ENCODE measurements around the gene PRMT3. TPM values are rescaled to one million over a fixed set of nuclear protein-coding genes. Genes with fewer than 3 reads are reported as not detected.
A peak's percentile ranks its signal among the peaks of the same experiment; 100 is the strongest.

Gene PRMT3
- total and polyA plus RNA-seq, 2 of the 13 experiments (the other 11 are each of a cell fraction or from before 2014, with no cell fraction given): 9.1 to 27.7 TPM

DNA sequence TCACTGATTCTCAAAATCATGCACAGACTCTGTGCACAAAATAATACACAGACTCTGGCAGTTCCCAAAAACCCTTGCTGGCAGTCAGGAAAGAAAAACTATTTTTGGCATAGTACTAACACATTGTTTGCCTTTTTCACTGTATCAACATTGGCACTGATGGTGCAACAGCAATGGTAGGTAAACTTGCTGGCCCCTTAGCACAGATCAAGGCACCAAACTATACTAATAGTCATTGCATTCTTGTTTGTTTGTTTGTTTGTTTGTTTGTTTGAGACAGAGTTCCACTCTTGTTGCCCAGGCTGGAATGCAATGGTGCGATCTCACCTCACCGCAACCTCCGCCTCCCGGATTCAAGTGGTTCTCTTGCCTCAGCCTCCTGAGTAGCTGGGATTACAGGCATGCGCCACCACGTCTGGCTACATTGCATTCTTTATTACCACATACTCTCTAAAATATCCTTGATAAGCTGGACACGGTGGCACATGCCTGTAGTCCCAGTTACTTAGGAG is 130.9 kb downstream of the PRMT3 start (continued):
- TF ChIP-seq ZNF556 (CRISPR knock-in tag; IDR thresholded peaks at IDR 0.05; ENCODE audit: borderline replicate concordance) (no peak), PCBP1 (IDR thresholded peaks at IDR 0.05; ENCODE audit: borderline replicate concordance, low read depth, low read length) (no peak), PPARG (CRISPR knock-in tag; conservative IDR thresholded peaks at IDR 0.05) (no peak), ZNF598 (CRISPR knock-in tag; IDR thresholded peaks at IDR 0.05; ENCODE audit: borderline replicate concordance) (no peak), ZNF296 (CRISPR knock-in tag; conservative IDR thresholded peaks at IDR 0.05) (no peak), ZNF510 (CRISPR knock-in tag; IDR thresholded peaks at IDR 0.05; ENCODE audit: low read depth) (no peak), SOX13 (IDR thresholded peaks at IDR 0.05) (no peak), SOX13 (CRISPR knock-in tag; conservative IDR thresholded peaks at IDR 0.05 in 1 of 2, IDR thresholded peaks at IDR 0.05 in 1 of 2) (peak in 1 of 2 experiments; percentile 42; a peak in 1 of 4 replicates), TEAD3 (CRISPR knock-in tag; optimal IDR thresholded peaks at IDR 0.05; ENCODE audit: borderline replicate concordance) (no peak), ZNF883 (CRISPR knock-in tag; IDR thresholded peaks at IDR 0.05; ENCODE audit: not compliant biosample characterization) (no peak), ZSCAN20 (CRISPR knock-in tag; IDR thresholded peaks at IDR 0.05; ENCODE audit: borderline replicate concordance) (no peak), BCL6 (CRISPR knock-in tag; IDR thresholded peaks at IDR 0.05) (peak; percentile 20; the same call in 1 of the 2 replicates), ZNF460 (CRISPR knock-in tag; IDR thresholded peaks at IDR 0.05; ENCODE audit: borderline replicate concordance) (peak; percentile 79; the same call in 1 of the 2 replicates), ZBTB21 (CRISPR knock-in tag; IDR thresholded peaks at IDR 0.05) (no peak), ZNF12 (CRISPR knock-in tag; IDR thresholded peaks at IDR 0.05) (no peak), SNAPC2 (CRISPR knock-in tag; IDR thresholded peaks at IDR 0.05) (no peak), ZNF570 (CRISPR knock-in tag; IDR thresholded peaks at IDR 0.05; ENCODE audit: borderline replicate concordance) (no peak), JUND (CRISPR knock-in tag; IDR thresholded peaks at IDR 0.05) (no peak)
- TF ChIP-seq, protein P1, sequence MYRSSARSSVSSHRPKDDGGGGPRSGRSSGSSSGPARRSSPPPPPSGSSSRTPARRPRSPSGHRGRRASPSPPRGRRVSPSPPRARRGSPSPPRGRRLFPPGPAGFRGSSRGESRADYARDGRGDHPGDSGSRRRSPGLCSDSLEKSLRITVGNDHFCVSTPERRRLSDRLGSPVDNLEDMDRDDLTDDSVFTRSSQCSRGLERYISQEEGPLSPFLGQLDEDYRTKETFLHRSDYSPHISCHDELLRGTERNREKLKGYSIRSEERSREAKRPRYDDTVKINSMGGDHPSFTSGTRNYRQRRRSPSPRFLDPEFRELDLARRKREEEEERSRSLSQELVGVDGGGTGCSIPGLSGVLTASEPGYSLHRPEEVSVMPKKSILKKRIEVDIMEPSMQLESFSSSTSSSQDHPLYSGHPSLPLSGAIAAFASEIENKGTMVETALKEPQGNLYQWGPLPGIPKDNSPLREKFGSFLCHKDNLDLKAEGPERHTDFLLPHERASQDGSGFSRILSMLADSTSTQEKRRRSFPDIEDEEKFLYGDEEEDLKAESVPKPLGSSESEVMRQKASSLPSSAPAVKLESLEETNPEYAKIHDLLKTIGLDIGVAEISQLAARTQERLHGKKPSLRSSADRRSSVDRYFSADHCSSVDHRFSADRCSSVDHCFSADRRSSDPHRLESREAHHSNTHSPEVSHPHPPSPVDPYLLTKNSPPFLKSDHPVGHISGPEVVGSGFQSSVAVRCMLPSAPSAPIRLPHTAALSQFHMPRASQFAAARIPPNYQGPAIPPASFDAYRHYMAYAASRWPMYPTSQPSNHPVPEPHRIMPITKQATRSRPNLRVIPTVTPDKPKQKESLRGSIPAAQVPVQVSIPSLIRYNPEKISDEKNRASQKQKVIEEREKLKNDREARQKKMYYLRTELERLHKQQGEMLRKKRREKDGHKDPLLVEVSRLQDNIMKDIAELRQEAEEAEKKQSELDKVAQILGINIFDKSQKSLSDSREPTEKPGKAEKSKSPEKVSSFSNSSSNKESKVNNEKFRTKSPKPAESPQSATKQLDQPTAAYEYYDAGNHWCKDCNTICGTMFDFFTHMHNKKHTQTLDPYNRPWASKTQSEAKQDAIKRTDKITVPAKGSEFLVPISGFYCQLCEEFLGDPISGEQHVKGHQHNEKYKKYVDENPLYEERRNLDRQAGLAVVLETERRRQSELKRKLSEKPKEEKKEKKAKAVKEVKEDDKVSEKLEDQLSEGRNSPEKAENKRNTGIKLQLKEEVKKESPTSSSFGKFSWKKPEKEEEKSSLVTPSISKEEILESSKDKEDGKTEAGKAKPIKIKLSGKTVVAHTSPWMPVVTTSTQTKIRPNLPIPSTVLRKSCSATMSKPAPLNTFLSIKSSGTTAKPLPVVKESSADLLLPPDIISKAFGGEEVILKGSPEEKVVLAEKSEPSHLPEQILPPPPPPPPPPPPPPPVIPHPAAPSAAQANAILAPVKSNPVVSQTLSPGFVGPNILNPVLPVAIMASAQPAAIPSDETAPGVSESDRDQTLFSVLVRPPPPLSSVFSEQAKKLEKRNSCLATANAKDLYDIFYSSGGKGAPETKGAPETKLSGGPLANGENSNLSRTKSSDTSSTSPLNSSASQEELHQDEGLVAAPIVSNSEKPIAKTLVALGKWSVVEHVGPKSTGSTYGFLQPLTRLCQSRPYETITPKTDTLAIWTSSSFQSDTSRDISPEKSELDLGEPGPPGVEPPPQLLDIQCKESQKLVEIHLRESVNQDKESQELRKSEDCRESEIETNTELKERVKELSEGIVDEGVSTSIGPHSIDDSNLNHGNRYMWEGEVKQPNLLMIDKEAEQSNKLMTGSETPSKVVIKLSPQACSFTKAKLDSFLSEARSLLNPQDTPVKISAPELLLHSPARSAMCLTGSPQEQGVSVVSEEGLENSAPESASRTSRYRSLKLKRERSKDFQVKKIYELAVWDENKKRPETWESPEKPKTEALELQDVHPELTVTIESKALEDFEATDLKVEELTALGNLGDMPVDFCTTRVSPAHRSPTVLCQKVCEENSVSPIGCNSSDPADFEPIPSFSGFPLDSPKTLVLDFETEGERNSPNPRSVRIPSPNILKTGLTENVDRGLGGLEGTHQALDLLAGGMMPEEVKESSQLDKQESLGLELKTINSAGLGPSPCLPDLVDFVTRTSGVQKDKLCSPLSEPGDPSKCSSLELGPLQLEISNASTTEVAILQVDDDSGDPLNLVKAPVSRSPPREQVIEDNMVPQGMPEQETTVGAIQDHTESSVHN (CRISPR knock-in tag; IDR thresholded peaks at IDR 0.05): no peak
- TF ChIP-seq, protein P2, sequence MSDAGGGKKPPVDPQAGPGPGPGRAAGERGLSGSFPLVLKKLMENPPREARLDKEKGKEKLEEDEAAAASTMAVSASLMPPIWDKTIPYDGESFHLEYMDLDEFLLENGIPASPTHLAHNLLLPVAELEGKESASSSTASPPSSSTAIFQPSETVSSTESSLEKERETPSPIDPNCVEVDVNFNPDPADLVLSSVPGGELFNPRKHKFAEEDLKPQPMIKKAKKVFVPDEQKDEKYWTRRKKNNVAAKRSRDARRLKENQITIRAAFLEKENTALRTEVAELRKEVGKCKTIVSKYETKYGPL (CRISPR knock-in tag; IDR thresholded peaks at IDR 0.05): no peak
- TF ChIP-seq, protein P3, sequence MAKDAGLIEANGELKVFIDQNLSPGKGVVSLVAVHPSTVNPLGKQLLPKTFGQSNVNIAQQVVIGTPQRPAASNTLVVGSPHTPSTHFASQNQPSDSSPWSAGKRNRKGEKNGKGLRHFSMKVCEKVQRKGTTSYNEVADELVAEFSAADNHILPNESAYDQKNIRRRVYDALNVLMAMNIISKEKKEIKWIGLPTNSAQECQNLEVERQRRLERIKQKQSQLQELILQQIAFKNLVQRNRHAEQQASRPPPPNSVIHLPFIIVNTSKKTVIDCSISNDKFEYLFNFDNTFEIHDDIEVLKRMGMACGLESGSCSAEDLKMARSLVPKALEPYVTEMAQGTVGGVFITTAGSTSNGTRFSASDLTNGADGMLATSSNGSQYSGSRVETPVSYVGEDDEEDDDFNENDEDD (CRISPR knock-in tag; IDR thresholded peaks at IDR 0.05; ENCODE audit: borderline replicate concordance): no peak
